Activated CD4-positive, alpha-beta T cell treated with anti-CD3 and anti-CD28 coated beads for 36 hours (primary cell): ENCODE measurements around the gene FAM185A. TPM values are rescaled to one million over a fixed set of nuclear protein-coding genes. Genes with fewer than 3 reads are reported as not detected.
"Not testable (repeated sequence)": the region's sequence is repeated elsewhere in the genome, so short reads cannot be mapped to it uniquely, and the experiment has no call there.

Experiments
- ATAC-seq: fragments of 200-7000 bp; cut with Tn5 transposase; one replicate; pipeline ENCODE4 v1.10.0; 2021; ENCODE audit warnings: mild to moderate bottlenecking, moderate library complexity
- CTCF ChIA-PET: fragments of 350-600 bp; sonication (Branson Sonifier 250); formaldehyde crosslinking; loops from one replicate; lab custom pipeline; 2021; ENCODE audit warnings: antibody characterized with exemption; lab: Charles Lee
- POLR2A ChIA-PET: fragments of 350-600 bp; sonication (Branson Sonifier 250); formaldehyde crosslinking; loops from one replicate; lab custom pipeline; 2021; ENCODE audit warnings: antibody characterized with exemption, inconsistent platforms; lab: Charles Lee
- DNase-seq: peaks from one replicate; pipeline ENCODE4 v3.0.0-alpha.2; 2020
- H3K27ac Mint-ChIP-seq: one replicate; pipeline ENCODE4 v1.8.0; 2021; ENCODE audit warnings: mixed read lengths
- H3K27me3 Mint-ChIP-seq: one replicate; pipeline ENCODE4 v1.8.0; 2021; ENCODE audit warnings: mixed read lengths
- H3K36me3 Mint-ChIP-seq: one replicate; pipeline ENCODE4 v1.8.0; 2021; ENCODE audit warnings: low read depth, mixed read lengths
- H3K4me1 Mint-ChIP-seq: one replicate; pipeline ENCODE4 v1.8.0; 2021; ENCODE audit warnings: mixed read lengths
- H3K4me3 Mint-ChIP-seq: one replicate; pipeline ENCODE4 v1.8.0; 2021; ENCODE audit warnings: mild to moderate bottlenecking, moderate library complexity, mixed read lengths
- H3K9me3 Mint-ChIP-seq: one replicate; pipeline ENCODE4 v1.8.0; 2021; ENCODE audit warnings: low read depth, mixed read lengths
- intact Hi-C, 2 experiments: fragments of 100-400 bp; cut with DNase I in 1 of 2; cut with micrococcal nuclease in 1 of 2; formaldehyde crosslinking; loops; one replicate each; pipeline versions ENCODE4 v1.14.2 to v1.15.1; 2022 to 2024; cut with DNase I, micrococcal nuclease
- total RNA-seq, 2 experiments: library from RNA; stranded (reverse); gene quantifications; one replicate each; pipeline ENCODE4 v1.2.3, GENCODE V29; 2021

FAM185A gene
- total RNA-seq, result 1 to 10 TPM; 7.9 to 8.8 TPM

- DNase-seq (peak; percentile 97), ATAC-seq (peak; percentile 100)
- not testable (repeated sequence) for H3K27me3 Mint-ChIP-seq, H3K36me3 Mint-ChIP-seq, H3K9me3 Mint-ChIP-seq
- ChIA-PET POLR2A (interaction anchor here (0.6 to 1.2 kb wide), 2 partner anchors 326 to 342 kb away, joined by 3 to 10 read pairs; partner anchors contain the start of genes ARMC10 and FBXL13), CTCF (interaction anchor here (0.6 to 1.3 kb wide), 5 partner anchors 79 to 326 kb away, joined by 3 to 7 read pairs (median 4); partner anchors contain the start of genes ARMC10 and FBXL13)
- H3K4me1 Mint-ChIP-seq, result peaks cover 15% of the 10 kb centered on the region
- H3K4me3 Mint-ChIP-seq, result peak within 1 kb of the TSS; percentile 84
- intact Hi-C loops, result loop anchor here in 1 of 2 experiments (1.0 to 5.0 kb wide), 4 partner anchors 326 to 593 kb away; partner anchors contain the start of genes ARMC10, DNAJC2 and PMPCB
- peak within 1 kb of the TSS; percentile 80 for H3K27ac Mint-ChIP-seq
These were observed at the start of gene FAM185A for GRCh38 chr7:102748605-102749444. Gene FAM185A, plus strand, starts transcription at chr7:102748999. Its CDS starts 209 bp downstream, at chr7:102749208.

- H3K4me1 Mint-ChIP-seq, result peaks cover 24% of the 10 kb centered on the region
- DNase-seq, result peak; percentile 52
- POLR2A ChIA-PET, result not testable (repeated sequence)
These were observed 35.6 kb upstream of the FAM185A start for GRCh38 chr7:102713011-102713690.

GRCh38 chr7:102713691-102714080, 35.1 kb upstream of the FAM185A start:
- H3K9me3 Mint-ChIP-seq, POLR2A ChIA-PET, H3K27me3 Mint-ChIP-seq, H3K4me3 Mint-ChIP-seq, H3K36me3 Mint-ChIP-seq, DNase-seq, intact Hi-C loops, CTCF ChIA-PET: not testable (repeated sequence)
- Mint-ChIP-seq H3K4me1 (peaks cover 27% of the 10 kb centered on the region), H3K27ac (peak overlapping the region; percentile 71)
- peak; percentile 78 for ATAC-seq

More at GRCh38 chr7:102713011-102713690, 35.6 kb upstream of the FAM185A start:
- H3K27me3 Mint-ChIP-seq, CTCF ChIA-PET, H3K9me3 Mint-ChIP-seq, intact Hi-C loops, H3K36me3 Mint-ChIP-seq: not testable (repeated sequence)
- Mint-ChIP-seq H3K4me3 (peak overlapping the region; percentile 1), H3K27ac (peak overlapping the region; percentile 71)
- peak; percentile 74 for ATAC-seq

- CTCF ChIA-PET, H3K27me3 Mint-ChIP-seq, POLR2A ChIA-PET, H3K4me3 Mint-ChIP-seq, H3K9me3 Mint-ChIP-seq, intact Hi-C loops, H3K36me3 Mint-ChIP-seq: not testable (repeated sequence)
- peak; percentile 76 for ATAC-seq
- Mint-ChIP-seq H3K27ac (peak overlapping the region; percentile 63), H3K4me1 (peaks cover 27% of the 10 kb centered on the region)
- DNase-seq, result peak; percentile 69
These were observed 33.9 kb upstream of the FAM185A start for GRCh38 chr7:102714774-102715522.

- DNase-seq, intact Hi-C loops, H3K27me3 Mint-ChIP-seq, H3K9me3 Mint-ChIP-seq, H3K36me3 Mint-ChIP-seq, H3K27ac Mint-ChIP-seq, POLR2A ChIA-PET, CTCF ChIA-PET, H3K4me3 Mint-ChIP-seq: not testable (repeated sequence)
- peak; percentile 11 for ATAC-seq
- H3K4me1 Mint-ChIP-seq, result peaks cover 27% of the 10 kb centered on the region
These were observed 33.1 kb upstream of the FAM185A start for GRCh38 chr7:102715718-102716117.

DNA sequence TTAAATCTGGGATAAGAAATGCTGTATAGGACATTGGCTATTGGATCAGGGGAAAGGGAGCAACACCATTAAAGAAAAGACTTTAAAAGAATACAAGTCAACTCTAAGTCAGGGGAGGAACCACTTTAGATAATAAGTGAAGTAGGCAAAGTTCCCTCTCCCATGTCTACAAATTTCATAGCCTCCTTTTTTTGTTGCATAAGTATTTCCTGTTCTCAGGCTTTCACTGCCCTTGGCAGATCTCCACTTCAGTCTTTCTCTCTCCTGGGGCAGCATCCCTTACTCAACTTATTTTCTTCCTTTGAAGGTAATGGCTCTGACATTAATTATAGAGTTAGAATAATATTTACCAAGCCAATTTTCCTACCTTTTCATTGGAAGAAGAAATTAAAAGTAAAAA, 30.3 kb upstream of the FAM185A start:
- DNase-seq, ATAC-seq, H3K4me3 Mint-ChIP-seq, intact Hi-C loops, H3K9me3 Mint-ChIP-seq, CTCF ChIA-PET, H3K27me3 Mint-ChIP-seq, POLR2A ChIA-PET, H3K27ac Mint-ChIP-seq, H3K36me3 Mint-ChIP-seq: not testable (repeated sequence)
- peaks cover 15% of the 10 kb centered on the region for H3K4me1 Mint-ChIP-seq

DNA sequence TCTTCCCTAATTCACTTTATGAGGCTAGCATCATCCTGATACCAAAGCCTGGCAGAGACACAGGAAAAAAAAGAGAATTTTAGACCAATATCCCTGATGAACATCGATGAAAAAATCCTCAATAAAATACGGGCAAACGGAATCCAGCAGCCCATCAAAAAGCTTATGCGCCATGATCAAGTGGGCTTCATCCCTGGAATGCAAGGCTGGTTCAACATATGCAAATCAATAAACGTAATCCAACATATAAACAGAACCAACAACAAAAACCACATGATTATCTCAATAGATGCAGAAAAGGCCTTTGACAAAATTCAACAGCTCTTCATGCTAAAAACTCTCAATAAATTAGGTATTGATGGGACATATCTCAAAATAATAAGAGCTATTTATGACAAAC, 22.6 kb upstream of the FAM185A start:
- H3K36me3 Mint-ChIP-seq, ATAC-seq, H3K27me3 Mint-ChIP-seq, H3K27ac Mint-ChIP-seq, H3K4me3 Mint-ChIP-seq, POLR2A ChIA-PET, intact Hi-C loops, H3K4me1 Mint-ChIP-seq, CTCF ChIA-PET, DNase-seq: not testable (repeated sequence)
- peaks cover 15% of the 10 kb centered on the region for H3K9me3 Mint-ChIP-seq

- intact Hi-C loops, H3K4me3 Mint-ChIP-seq, POLR2A ChIA-PET, H3K9me3 Mint-ChIP-seq, H3K4me1 Mint-ChIP-seq, H3K27ac Mint-ChIP-seq, ATAC-seq, DNase-seq, H3K27me3 Mint-ChIP-seq, CTCF ChIA-PET, H3K36me3 Mint-ChIP-seq: not testable (repeated sequence)
These were observed 19.1 kb upstream of the FAM185A start for GRCh38 chr7:102729670-102730069.

DNA sequence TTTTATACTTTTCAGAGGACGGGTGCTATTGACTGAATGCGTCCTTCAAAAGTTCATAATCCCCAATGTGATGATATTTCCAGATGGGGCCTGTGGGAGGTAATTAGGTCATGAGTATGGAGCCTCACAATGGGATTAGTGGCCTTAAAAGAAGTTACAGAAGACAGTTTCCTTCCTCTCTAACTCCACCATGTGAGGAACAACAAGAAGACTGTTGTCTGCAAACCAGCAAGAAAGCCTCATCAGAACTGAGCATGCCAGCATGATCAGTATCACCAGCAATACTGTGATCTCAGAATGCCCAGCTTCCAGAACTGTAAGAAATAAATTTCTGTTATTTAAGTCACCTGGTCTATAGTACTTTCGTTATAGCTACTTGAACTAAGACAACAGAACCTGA, 18.4 kb upstream of the FAM185A start:
- intact Hi-C loops, DNase-seq, ATAC-seq, H3K36me3 Mint-ChIP-seq, H3K9me3 Mint-ChIP-seq, POLR2A ChIA-PET, H3K4me1 Mint-ChIP-seq, CTCF ChIA-PET, H3K27ac Mint-ChIP-seq, H3K27me3 Mint-ChIP-seq, H3K4me3 Mint-ChIP-seq: not testable (repeated sequence)

- POLR2A ChIA-PET, H3K27me3 Mint-ChIP-seq, H3K4me3 Mint-ChIP-seq, H3K27ac Mint-ChIP-seq, H3K36me3 Mint-ChIP-seq, DNase-seq, intact Hi-C loops, H3K9me3 Mint-ChIP-seq, CTCF ChIA-PET, H3K4me1 Mint-ChIP-seq: not testable (repeated sequence)
- peak; percentile 47 for ATAC-seq
These were observed 6.6 kb upstream of the FAM185A start for GRCh38 chr7:102742002-102742771.

- ATAC-seq, H3K4me3 Mint-ChIP-seq, H3K27me3 Mint-ChIP-seq, H3K36me3 Mint-ChIP-seq, H3K9me3 Mint-ChIP-seq, DNase-seq, CTCF ChIA-PET, H3K4me1 Mint-ChIP-seq, POLR2A ChIA-PET, intact Hi-C loops, H3K27ac Mint-ChIP-seq: not testable (repeated sequence)
These were observed 4.9 kb upstream of the FAM185A start for GRCh38 chr7:102743861-102744260.
